ENCODE data around the gene CPO.

- no peak for TF ChIP-seq CTCF (IDR thresholded peaks at IDR 0.05; ENCODE audit: low read depth, low read length)
- no peak for TF ChIP-seq POLR2A (IDR thresholded peaks at IDR 0.05; ENCODE audit: extremely low read depth, insufficient read length)
- no peak for TF ChIP-seq MYC (IDR thresholded peaks at IDR 0.05; ENCODE audit: low read depth, low read length)
- TF ChIP-seq MAX (IDR thresholded peaks at IDR 0.05; ENCODE audit: low read depth, low read length) = no peak
These were observed 29.9 kb downstream of the CPO start for GRCh38 chr2:206969192-206969591.

All from NB4 (cell line).